SU-DHL-6 (cell line): ENCODE results near the gene REPS2.

Experiments
- CTCF ChIP-seq: fragments of 200-600 bp; sonication (generic); IDR thresholded peaks from one replicate; pipeline ENCODE4 v1.5.1; 2017; ENCODE audit warnings: antibody characterized with exemption, mild to moderate bottlenecking, low read length, moderate library complexity; ENCODE audit not compliant: insufficient read depth, poor library complexity, severe bottlenecking
- EZH2phosphoT487 ChIP-seq: fragments of 200-600 bp; sonication (generic), shearing (Covaris generic); conservative IDR thresholded peaks from 2 replicates; pipeline ENCODE4 v1.6.1; 2018; ENCODE audit warnings: mild to moderate bottlenecking, antibody characterized with exemption, low read length, moderate library complexity, mixed read lengths

- no peak for TF ChIP-seq CTCF
- no peak for TF ChIP-seq EZH2phosphoT487
Observed at GRCh38 chrX:17185431-17185830, 239.0 kb downstream of the REPS2 start.
